Measurements from ENCODE around the gene PDE1C.

Gene PDE1C

DNA sequence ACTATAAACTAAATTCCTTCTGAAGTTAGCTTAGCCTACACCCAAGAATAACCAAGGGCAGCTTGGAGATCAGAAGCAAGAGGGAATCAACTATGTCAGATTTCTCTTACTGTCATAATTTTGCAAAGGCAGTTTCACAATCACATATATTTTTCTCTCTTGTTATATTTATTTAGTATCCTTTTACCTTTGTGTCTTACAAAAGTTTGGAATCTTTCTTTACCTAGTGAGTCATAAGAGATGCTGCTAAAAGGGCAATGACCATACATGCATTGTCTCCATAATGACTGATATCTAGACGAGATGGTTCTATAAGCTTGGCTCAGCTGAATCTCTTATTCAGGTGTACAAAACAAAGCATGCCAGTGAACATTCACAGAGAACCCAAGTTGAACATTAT is 322.1 kb downstream of the PDE1C start:
- peaks cover 49% of the 10 kb centered on the region for H3K27me3 ChIP-seq (ENCODE audit: control insufficient read depth, insufficient read depth, low read length)
- no peaks in the 10 kb centered on the region for H3K9me3 ChIP-seq (ENCODE audit: control insufficient read depth, insufficient read depth, low read length)
- H3K9ac ChIP-seq (ENCODE audit: low read depth, low read length): no peak overlapping the region
- H3K36me3 ChIP-seq (ENCODE audit: control insufficient read depth, insufficient read depth, low read length): no peaks in the 10 kb centered on the region
- no peaks in the 10 kb centered on the region for H3K4me1 ChIP-seq (ENCODE audit: control insufficient read depth, insufficient read depth, low read length)
- no peak overlapping the region for H3K4me3 ChIP-seq (ENCODE audit: low read depth, low read length)

DNA sequence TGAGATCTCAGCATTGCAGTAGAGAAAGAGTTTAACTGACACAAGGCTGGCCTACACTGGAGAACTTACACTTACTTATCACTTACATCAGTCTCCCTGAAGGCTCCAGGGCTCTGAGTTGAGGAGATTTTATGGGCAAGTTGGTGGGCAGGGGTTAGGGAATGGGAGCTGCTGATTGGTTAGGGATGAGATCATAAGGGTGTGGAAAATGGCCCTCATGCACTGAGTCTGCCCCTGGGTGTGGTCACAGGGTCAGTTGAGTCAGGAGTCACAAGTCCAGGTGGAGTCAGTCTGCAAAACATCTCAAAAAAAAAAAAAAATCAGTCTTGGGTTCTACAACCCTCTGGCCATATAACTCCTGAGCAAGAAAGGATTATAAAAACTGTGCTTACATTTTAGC is 322.7 kb downstream of the PDE1C start:
- no peak overlapping the region for H3K9ac ChIP-seq (ENCODE audit: low read depth, low read length)
- H3K4me1 ChIP-seq (ENCODE audit: control insufficient read depth, insufficient read depth, low read length): no peaks in the 10 kb centered on the region
- H3K4me3 ChIP-seq (ENCODE audit: low read depth, low read length): no peak overlapping the region
- no peaks in the 10 kb centered on the region for H3K36me3 ChIP-seq (ENCODE audit: control insufficient read depth, insufficient read depth, low read length)
- peaks cover 49% of the 10 kb centered on the region for H3K27me3 ChIP-seq (ENCODE audit: control insufficient read depth, insufficient read depth, low read length)
- no peaks in the 10 kb centered on the region for H3K9me3 ChIP-seq (ENCODE audit: control insufficient read depth, insufficient read depth, low read length)

DNA sequence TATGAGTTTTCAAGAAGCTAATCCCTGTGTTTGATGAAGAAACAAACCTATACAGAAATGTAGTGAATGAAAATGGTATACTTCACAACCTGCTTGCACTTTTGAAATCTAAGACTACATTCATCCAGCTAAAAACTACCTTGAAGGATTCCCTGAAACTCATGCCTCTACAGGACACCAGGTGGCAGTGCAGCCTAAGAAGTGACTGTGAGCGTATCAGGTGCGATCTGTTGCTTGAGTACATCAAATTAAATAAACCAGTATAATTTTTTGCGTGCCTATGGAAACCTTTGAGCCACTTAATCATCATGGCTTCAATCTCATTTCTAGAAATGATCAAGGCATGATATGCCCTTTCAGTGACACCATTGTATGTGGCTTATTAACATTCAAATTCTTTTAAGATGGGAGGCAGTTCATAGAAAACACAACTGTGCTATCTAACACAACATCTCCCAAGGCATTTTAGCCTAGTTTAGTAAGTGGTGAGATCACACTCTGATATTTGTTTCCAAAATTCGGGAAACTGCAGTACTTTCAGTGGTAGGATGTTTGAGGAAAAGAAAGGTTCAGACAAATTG is 325.8 kb downstream of the PDE1C start:
- H3K27me3 ChIP-seq (ENCODE audit: control insufficient read depth, insufficient read depth, low read length): peaks cover 35% of the 10 kb centered on the region
- H3K4me3 ChIP-seq (ENCODE audit: low read depth, low read length): no peak overlapping the region
- H3K4me1 ChIP-seq (ENCODE audit: control insufficient read depth, insufficient read depth, low read length): no peaks in the 10 kb centered on the region
- no peaks in the 10 kb centered on the region for H3K9me3 ChIP-seq (ENCODE audit: control insufficient read depth, insufficient read depth, low read length)
- no peaks in the 10 kb centered on the region for H3K36me3 ChIP-seq (ENCODE audit: control insufficient read depth, insufficient read depth, low read length)
- H3K9ac ChIP-seq (ENCODE audit: low read depth, low read length): no peak overlapping the region

DNA sequence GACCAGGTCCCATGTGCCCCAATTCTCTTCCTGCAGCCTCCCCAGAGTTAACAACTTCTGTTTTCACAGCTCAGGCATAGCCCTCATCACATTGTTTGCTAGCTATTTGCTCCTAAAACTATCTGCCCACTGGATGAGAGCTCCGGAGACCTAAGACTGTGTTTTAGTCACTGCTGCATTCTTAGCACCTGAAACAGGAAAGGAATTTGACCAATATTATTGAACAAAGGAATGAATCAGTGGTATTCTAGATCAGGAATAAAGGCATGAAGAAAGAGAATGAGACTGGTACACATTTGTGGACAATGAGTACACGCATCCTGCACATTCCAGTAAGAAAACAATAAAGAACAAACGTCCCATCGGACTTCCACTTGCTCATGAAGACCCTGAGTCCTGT is 328.4 kb downstream of the PDE1C start:
- Histone ChIP-seq H3K4me3 (ENCODE audit: low read depth, low read length) (no peak overlapping the region), H3K9ac (ENCODE audit: low read depth, low read length) (no peak overlapping the region), H3K27me3 (ENCODE audit: control insufficient read depth, insufficient read depth, low read length) (peaks cover 35% of the 10 kb centered on the region), H3K9me3 (ENCODE audit: control insufficient read depth, insufficient read depth, low read length) (no peaks in the 10 kb centered on the region), H3K36me3 (ENCODE audit: control insufficient read depth, insufficient read depth, low read length) (no peaks in the 10 kb centered on the region), H3K4me1 (ENCODE audit: control insufficient read depth, insufficient read depth, low read length) (no peaks in the 10 kb centered on the region)

DNA sequence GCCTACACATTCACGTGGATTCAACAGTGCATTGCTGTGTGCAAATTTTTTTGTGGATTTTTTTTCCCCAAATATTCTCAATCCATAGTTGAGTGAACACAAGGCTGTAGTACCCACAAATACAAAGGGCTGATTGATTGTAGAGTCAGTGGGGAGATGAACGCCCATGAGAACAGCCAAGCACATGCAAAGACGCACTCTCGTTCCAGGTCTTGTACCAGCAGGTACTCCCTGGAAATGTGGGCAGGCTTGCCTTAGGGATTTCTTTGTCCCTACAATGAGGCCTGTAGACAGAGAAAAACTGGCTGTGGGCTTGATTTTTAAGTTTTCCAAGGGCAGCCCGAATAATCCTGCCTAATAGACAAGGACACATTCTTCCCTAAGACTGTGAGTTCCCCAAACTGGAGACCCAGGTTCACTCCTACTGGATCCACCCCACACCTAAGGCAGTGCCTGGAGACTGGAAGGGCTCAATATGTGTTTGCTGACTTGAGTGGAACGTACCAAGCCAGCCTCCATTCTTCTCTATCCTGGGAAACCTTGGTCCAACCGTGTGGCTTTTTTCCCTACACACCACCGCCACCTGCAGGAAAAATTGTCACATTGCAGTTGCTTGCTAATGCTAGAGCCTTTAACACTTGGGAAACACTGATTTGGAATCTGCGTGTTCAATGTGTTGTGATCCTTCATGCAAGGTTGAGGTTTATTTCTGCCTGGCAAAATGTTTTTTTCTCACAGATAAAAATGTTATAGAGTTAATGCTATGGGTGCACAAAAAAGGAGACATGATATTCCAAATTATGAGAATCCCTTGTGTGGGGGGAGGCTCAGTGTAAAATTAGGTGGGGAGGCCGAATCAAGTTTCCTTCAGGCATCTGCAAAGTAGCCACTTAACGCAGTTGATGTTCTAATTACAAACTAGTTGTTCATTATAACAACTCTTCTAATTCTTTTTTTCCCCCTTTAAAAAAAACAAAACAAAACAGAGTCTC is 333.9 kb downstream of the PDE1C start:
- Histone ChIP-seq H3K9me3 (ENCODE audit: control insufficient read depth, insufficient read depth, low read length) (no peaks in the 10 kb centered on the region), H3K4me3 (ENCODE audit: low read depth, low read length) (no peak overlapping the region), H3K9ac (ENCODE audit: low read depth, low read length) (no peak overlapping the region), H3K36me3 (ENCODE audit: control insufficient read depth, insufficient read depth, low read length) (no peaks in the 10 kb centered on the region), H3K27me3 (ENCODE audit: control insufficient read depth, insufficient read depth, low read length) (no peaks in the 10 kb centered on the region), H3K4me1 (ENCODE audit: control insufficient read depth, insufficient read depth, low read length) (no peaks in the 10 kb centered on the region)

DNA sequence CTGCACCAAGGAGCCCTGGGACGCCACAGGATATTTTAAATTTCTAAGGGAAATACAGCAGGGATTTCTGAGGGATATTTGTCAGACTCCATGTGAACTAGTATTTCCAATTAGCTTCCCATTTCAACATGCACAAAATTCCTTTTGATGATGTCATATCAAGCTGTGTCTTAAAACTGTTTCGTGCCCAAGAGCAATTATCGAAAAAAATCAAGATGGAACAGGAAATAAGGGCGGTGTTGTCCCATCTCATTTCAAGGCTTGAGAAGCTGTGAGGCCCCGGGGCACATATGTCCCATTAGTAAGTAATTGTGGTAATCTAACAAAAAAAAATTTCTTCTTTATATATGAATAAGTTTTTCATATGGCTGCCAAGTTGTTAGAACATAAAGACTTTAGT is 335.8 kb downstream of the PDE1C start:
- Histone ChIP-seq H3K9me3 (ENCODE audit: control insufficient read depth, insufficient read depth, low read length) (no peaks in the 10 kb centered on the region), H3K27me3 (ENCODE audit: control insufficient read depth, insufficient read depth, low read length) (no peaks in the 10 kb centered on the region), H3K4me1 (ENCODE audit: control insufficient read depth, insufficient read depth, low read length) (no peaks in the 10 kb centered on the region), H3K9ac (ENCODE audit: low read depth, low read length) (no peak overlapping the region), H3K4me3 (ENCODE audit: low read depth, low read length) (no peak overlapping the region), H3K36me3 (ENCODE audit: control insufficient read depth, insufficient read depth, low read length) (no peaks in the 10 kb centered on the region)

DNA sequence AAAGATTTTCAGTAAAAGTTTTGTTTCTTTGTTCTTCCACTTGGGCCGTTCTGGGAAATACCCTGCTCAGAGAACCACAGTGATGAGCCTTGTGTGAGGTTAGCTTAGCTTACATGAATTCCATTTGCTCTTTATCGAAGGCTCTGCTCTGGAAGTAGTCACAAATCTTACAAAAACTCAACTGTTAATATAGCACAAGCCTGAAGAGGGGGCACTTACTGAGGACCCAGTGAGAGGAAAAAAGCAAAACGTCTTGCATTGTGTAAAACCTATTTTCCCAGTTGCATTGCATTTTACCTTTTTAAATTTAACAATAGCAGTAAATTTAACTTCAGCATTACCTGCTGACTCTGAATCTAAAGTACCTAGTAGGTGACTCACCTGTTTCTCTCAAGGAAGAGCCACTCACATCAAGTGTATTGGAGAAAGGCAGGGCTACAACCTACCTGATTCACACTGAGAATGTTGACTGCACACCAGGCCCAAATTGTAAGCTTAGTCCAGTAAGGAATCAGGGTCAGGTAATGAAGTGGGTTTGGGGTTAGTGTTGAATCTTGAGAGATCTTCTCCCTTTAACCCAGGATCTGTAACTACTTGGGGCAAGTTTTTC is 340.9 kb downstream of the PDE1C start:
- no peak overlapping the region for H3K4me3 ChIP-seq (ENCODE audit: low read depth, low read length)
- no peak overlapping the region for H3K9ac ChIP-seq (ENCODE audit: low read depth, low read length)
- H3K36me3 ChIP-seq (ENCODE audit: control insufficient read depth, insufficient read depth, low read length): no peaks in the 10 kb centered on the region
- H3K9me3 ChIP-seq (ENCODE audit: control insufficient read depth, insufficient read depth, low read length): no peaks in the 10 kb centered on the region
- H3K4me1 ChIP-seq (ENCODE audit: control insufficient read depth, insufficient read depth, low read length): no peaks in the 10 kb centered on the region
- no peaks in the 10 kb centered on the region for H3K27me3 ChIP-seq (ENCODE audit: control insufficient read depth, insufficient read depth, low read length)

DNA sequence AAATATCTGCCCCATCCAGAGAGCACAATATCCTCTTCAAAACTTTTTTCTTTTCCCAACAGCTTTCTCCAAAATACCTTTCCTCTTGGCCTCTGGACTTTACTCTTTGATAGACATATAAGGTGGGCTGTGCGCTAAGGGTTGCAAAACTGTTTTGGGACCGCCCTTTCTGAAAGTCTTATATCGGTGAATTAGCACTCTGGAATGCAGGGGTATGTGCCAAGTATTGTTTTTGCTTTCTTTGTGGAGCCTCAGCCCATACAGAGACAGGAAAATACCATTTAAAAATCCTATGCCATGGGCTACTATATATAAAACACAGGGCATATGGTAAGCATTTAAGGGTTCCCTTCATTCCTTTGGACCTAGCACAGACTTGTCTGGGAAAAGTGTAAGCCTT is 345.5 kb downstream of the PDE1C start:
- no peaks in the 10 kb centered on the region for H3K4me1 ChIP-seq (ENCODE audit: control insufficient read depth, insufficient read depth, low read length)
- H3K36me3 ChIP-seq (ENCODE audit: control insufficient read depth, insufficient read depth, low read length): no peaks in the 10 kb centered on the region
- H3K4me3 ChIP-seq (ENCODE audit: low read depth, low read length): no peak overlapping the region
- no peak overlapping the region for H3K9ac ChIP-seq (ENCODE audit: low read depth, low read length)
- H3K27me3 ChIP-seq (ENCODE audit: control insufficient read depth, insufficient read depth, low read length): no peaks in the 10 kb centered on the region
- no peaks in the 10 kb centered on the region for H3K9me3 ChIP-seq (ENCODE audit: control insufficient read depth, insufficient read depth, low read length)

DNA sequence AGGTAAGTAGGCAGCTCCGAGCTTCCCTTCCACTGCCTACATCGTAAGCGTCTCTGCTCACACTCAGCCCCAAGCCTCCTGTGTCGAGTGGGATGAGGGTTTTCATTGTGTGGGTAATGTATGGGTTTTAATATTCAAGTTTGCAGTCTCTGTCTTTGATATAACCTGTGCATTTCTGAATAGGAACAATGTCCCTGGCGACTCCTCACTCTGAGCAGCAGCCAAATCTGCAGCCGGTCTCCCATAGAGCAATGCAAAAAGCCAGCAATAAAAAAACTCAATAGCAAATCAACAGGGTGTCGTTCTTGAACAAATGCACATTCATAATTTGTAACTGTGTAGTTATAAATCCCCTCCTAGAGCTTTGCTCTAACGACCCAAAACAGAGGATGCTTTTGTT is 349.8 kb downstream of the PDE1C start:
- H3K9ac ChIP-seq (ENCODE audit: low read depth, low read length): no peak overlapping the region
- H3K27me3 ChIP-seq (ENCODE audit: control insufficient read depth, insufficient read depth, low read length): no peaks in the 10 kb centered on the region
- H3K4me1 ChIP-seq (ENCODE audit: control insufficient read depth, insufficient read depth, low read length): no peaks in the 10 kb centered on the region
- H3K9me3 ChIP-seq (ENCODE audit: control insufficient read depth, insufficient read depth, low read length): no peaks in the 10 kb centered on the region
- no peak overlapping the region for H3K4me3 ChIP-seq (ENCODE audit: low read depth, low read length)
- H3K36me3 ChIP-seq (ENCODE audit: control insufficient read depth, insufficient read depth, low read length): no peaks in the 10 kb centered on the region

DNA sequence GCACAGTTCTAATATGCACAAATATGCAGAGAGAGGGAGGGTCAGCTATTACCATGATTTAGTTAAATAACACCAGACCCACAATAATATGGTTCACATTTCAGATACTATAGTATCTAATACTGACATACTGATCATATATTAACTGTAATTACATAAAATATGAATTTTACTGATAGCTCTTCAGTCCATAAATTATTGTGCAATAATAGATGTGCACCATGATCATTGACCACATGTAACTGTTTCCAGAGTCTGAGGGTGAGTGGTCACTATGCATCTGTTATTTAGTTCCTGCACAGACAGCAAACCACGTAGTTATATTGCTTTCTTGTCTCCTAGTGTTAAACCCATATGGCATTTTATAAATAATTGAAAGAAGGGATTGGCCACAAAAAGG is 353.9 kb downstream of the PDE1C start:
- Histone ChIP-seq H3K9ac (ENCODE audit: low read depth, low read length) (no peak overlapping the region), H3K27me3 (ENCODE audit: control insufficient read depth, insufficient read depth, low read length) (peaks cover 5% of the 10 kb centered on the region), H3K4me1 (ENCODE audit: control insufficient read depth, insufficient read depth, low read length) (no peaks in the 10 kb centered on the region), H3K36me3 (ENCODE audit: control insufficient read depth, insufficient read depth, low read length) (no peaks in the 10 kb centered on the region), H3K9me3 (ENCODE audit: control insufficient read depth, insufficient read depth, low read length) (peaks cover 3% of the 10 kb centered on the region), H3K4me3 (ENCODE audit: low read depth, low read length) (no peak overlapping the region)

DNA sequence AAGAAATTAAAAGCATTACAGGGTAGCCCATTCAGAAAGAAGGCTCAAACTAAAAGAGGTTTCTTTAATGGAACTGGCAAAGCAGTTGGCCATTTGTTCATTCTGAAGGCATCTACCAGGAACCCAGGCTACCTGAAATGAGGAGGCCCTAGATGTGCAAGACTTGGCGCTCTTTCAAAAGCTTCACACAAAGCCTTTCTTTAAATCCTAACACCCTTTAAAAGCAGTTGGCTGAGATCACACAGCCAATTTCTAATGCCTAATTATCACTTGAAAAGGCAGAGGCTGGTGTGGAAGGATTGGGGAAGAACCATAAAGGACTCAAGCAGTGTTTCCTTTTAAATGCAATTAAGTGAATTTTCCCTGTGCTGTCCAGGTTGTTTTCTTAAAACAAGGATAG is 360.0 kb downstream of the PDE1C start:
- Histone ChIP-seq H3K4me3 (ENCODE audit: low read depth, low read length) (no peak overlapping the region), H3K9ac (ENCODE audit: low read depth, low read length) (no peak overlapping the region)

DNA sequence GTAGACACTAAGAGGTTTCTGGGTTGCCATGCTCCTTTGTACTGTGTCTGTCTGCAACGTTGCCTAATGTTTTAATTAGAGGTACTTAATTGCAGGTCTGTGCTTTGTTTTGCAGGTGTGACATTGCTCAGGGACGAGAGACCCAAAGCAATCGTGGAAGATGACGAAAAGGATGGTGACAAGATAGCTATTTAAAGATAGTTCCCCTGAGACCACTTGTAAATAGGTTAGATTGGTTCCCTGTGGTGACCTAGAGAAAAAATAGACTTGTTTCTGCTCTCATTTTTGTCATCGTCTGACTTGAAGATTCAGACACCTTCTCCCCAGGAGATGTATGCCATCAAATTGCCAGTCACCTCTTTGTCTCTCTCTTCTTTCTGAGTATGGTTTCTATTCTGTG is 363.1 kb downstream of the PDE1C start:
- Histone ChIP-seq H3K36me3 (ENCODE audit: control insufficient read depth, insufficient read depth, low read length) (no peaks in the 10 kb centered on the region), H3K4me3 (ENCODE audit: low read depth, low read length) (no peak overlapping the region)

More for the DNA sequence above, 360.0 kb downstream of the PDE1C start:
- H3K36me3 ChIP-seq (ENCODE audit: control insufficient read depth, insufficient read depth, low read length): no peaks in the 10 kb centered on the region
- H3K4me1 ChIP-seq (ENCODE audit: control insufficient read depth, insufficient read depth, low read length): peaks cover 7% of the 10 kb centered on the region
- H3K9me3 ChIP-seq (ENCODE audit: control insufficient read depth, insufficient read depth, low read length): peaks cover 3% of the 10 kb centered on the region
- peaks cover 16% of the 10 kb centered on the region for H3K27me3 ChIP-seq (ENCODE audit: control insufficient read depth, insufficient read depth, low read length)

More for the DNA sequence above, 363.1 kb downstream of the PDE1C start:
- Histone ChIP-seq H3K9me3 (ENCODE audit: control insufficient read depth, insufficient read depth, low read length) (no peaks in the 10 kb centered on the region), H3K4me1 (ENCODE audit: control insufficient read depth, insufficient read depth, low read length) (peaks cover 7% of the 10 kb centered on the region), H3K9ac (ENCODE audit: low read depth, low read length) (no peak overlapping the region), H3K27me3 (ENCODE audit: control insufficient read depth, insufficient read depth, low read length) (peaks cover 15% of the 10 kb centered on the region)

Measured in iPS-15b (cell line).